PC-3 (cell line): ENCODE data around the gene CHD5.

ENCODE experiments used
- EZH2 ChIP-seq: fragments of 300-600 bp; sonication (generic); IDR thresholded peaks from one replicate; pipeline ENCODE4 v1.6.1; 2017; ENCODE audit warnings: antibody characterized with exemption, mild to moderate bottlenecking, low read length; ENCODE audit not compliant: unreplicated experiment
- EZH2phosphoT487 ChIP-seq: fragments of 300-600 bp; sonication (generic); IDR thresholded peaks from 2 replicates; pipeline ENCODE4 v1.6.1; 2018; ENCODE audit warnings: mild to moderate bottlenecking, antibody characterized with exemption, low read length, borderline replicate concordance
- TF ChIP-seq, protein P1 (sequence below): fragments of 300-600 bp; sonication (generic); conservative IDR thresholded peaks from 2 replicates; pipeline ENCODE4 v1.5.1; 2017; ENCODE audit warnings: antibody characterized with exemption, low read depth, mild to moderate bottlenecking, low read length

DNA sequence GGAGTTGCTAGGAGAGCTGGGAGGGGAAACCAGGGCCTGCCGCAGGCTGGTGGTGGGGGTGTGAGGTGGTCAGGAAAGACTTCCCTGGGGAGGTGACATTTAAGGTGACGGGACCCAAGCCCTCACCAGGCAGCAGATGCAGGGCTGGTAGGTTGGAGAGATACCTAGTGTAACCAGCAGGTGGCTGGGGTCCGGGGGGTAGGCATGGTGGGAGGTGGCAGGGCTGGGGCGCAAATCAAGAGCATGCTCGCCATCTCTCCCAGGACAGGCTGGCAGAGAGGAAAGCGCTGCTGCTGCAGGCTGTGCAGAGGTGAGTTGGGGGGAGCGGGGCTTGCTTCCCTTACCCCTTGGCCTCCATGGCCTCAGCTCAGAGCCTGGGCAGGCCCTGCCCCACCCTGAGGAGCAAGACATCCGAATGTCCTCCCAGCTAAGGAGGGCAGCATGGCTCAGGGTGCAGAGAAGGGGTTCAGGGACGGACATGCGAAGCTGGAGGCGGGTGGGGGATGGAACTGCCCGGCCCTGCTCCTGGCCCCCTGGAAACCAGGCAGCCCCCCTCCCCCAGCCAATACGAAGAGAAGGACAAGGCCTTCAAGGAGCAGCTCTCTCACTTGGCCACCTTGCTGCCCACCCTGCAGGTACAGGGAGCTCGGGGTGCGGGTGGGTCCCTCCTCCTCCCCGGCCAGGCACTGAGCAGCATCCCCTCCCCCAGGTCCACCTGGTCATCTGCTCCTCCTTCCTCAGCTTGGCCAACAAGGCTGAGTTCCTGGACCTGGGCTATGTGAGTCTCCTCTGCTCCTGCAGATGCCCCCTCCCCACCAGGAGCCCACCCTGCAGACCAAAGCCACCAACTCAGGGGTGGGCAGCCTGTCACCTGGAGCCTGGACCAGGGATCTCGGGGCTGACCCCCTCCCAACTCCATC, 29.8 kb upstream of the CHD5 start:
- TF ChIP-seq, protein P1, sequence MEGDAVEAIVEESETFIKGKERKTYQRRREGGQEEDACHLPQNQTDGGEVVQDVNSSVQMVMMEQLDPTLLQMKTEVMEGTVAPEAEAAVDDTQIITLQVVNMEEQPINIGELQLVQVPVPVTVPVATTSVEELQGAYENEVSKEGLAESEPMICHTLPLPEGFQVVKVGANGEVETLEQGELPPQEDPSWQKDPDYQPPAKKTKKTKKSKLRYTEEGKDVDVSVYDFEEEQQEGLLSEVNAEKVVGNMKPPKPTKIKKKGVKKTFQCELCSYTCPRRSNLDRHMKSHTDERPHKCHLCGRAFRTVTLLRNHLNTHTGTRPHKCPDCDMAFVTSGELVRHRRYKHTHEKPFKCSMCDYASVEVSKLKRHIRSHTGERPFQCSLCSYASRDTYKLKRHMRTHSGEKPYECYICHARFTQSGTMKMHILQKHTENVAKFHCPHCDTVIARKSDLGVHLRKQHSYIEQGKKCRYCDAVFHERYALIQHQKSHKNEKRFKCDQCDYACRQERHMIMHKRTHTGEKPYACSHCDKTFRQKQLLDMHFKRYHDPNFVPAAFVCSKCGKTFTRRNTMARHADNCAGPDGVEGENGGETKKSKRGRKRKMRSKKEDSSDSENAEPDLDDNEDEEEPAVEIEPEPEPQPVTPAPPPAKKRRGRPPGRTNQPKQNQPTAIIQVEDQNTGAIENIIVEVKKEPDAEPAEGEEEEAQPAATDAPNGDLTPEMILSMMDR = peak; percentile 55; the same call in 1 of the 2 replicates
- TF ChIP-seq EZH2 (no peak), EZH2phosphoT487 (no peak)
